GM12801 (cell line): ENCODE results near the gene FUZ.

Experiments used
- TF ChIP-seq, protein P1 (sequence below): IDR thresholded peaks from one replicate; pipeline ENCODE4 v1.5.1; 2011; ENCODE audit warnings: control low read depth; ENCODE audit not compliant: insufficient read length; ENCODE audit errors: extremely low read depth

Gene FUZ

DNA sequence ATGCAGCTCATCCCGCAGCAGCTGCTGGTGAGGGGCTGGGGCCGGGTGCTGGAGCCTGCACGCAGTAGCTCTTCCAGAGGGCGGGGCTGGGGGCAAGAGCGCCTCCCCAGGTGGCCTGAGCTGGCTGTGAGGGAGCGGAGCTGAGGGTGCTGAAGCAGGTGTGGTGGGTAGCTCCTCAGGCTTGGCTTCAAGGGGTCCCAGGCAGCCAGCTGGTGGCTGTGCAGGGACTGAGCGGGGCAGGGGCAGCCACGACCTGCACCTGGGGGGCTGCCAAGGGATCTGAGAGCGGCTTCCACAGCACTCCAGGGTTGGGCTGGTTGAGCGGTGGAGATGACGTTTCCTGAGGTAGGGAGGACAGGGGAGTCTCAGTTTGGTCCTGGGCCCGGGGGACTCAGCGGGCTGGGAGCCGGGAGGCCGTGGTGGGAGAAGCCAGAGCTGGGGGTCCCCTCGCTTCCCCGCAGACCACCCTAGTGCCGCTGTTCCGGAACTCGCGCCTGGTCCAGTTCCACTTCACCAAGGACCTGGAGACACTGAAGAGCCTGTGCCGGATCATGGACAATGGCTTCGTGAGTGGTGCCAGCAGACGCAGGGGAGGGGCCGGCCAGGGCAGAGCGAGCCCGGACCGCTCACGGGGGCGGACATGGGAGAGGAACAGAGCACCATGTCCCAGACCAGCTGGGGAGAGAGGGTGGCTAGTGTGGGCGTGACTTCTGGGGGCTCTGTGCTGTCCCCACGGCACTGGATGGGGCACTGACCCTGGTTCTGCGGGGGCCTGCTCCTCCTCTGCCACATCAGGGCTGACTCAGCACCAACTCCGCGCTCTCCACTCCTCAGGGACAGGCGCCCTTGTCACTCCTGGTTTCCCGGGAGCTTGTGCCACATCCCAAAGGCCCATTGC lies 45.2 kb upstream of the FUZ start:
- TF ChIP-seq, protein P1, sequence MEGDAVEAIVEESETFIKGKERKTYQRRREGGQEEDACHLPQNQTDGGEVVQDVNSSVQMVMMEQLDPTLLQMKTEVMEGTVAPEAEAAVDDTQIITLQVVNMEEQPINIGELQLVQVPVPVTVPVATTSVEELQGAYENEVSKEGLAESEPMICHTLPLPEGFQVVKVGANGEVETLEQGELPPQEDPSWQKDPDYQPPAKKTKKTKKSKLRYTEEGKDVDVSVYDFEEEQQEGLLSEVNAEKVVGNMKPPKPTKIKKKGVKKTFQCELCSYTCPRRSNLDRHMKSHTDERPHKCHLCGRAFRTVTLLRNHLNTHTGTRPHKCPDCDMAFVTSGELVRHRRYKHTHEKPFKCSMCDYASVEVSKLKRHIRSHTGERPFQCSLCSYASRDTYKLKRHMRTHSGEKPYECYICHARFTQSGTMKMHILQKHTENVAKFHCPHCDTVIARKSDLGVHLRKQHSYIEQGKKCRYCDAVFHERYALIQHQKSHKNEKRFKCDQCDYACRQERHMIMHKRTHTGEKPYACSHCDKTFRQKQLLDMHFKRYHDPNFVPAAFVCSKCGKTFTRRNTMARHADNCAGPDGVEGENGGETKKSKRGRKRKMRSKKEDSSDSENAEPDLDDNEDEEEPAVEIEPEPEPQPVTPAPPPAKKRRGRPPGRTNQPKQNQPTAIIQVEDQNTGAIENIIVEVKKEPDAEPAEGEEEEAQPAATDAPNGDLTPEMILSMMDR = no peak

GRCh38 chr19:49857838-49858087 lies 44.7 kb upstream of the FUZ start:
- TF ChIP-seq, protein P1 = no peak

DNA sequence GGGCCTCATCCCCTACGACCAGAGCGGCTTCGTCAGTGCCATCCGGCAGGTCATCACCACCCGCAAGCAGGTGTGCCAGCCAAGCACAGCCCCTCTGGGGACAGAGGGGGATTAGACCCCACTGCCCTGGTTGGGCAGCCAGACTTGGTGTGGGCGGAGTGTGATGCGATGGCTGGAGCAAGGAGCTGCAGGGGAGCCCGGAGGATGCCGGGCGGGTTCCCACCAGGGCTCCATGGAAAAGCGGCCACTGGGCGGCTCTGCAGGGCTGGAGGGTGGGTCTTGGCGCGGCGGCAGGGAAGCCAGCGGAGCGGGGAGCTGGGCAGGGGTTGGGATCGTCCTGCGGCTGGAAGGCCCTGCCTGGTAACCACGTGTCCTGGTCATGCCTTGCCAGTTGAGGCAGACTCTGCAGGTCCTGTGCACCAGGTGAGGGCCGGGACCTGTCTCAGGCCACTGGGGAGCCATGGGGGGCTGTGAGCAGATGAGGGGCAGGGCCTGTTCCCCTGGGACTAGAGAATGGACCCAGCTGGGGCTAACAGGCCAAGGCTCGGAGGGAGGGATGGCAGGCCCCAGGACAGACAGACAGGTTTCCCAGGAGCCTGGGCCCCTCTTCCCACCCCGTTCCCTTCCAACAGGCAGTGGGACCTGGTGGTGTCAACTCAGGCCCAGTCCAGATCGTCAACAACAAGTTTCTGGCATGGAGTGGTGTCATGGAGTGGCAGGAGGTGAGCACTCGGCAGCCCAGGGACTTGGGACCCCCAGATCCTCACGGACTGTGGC lies 44.2 kb upstream of the FUZ start:
- TF ChIP-seq, protein P1 = no peak

GRCh38 chr19:49856574-49857021 lies 43.5 kb upstream of the FUZ start:
- TF ChIP-seq, protein P1 = no peak

GRCh38 chr19:49855676-49856573 lies 42.8 kb upstream of the FUZ start:
- TF ChIP-seq, protein P1 = no peak

GRCh38 chr19:49855277-49855675 lies 42.2 kb upstream of the FUZ start:
- TF ChIP-seq, protein P1 = no peak
